ENCODE measurements around the gene TIPARP.
A peak's percentile ranks its signal among the peaks of the same experiment; 100 is the strongest.
"Not testable (repeated sequence)": the region's sequence is repeated elsewhere in the genome, so short reads cannot be mapped to it uniquely, and the experiment has no call there.

Gene TIPARP

DNA sequence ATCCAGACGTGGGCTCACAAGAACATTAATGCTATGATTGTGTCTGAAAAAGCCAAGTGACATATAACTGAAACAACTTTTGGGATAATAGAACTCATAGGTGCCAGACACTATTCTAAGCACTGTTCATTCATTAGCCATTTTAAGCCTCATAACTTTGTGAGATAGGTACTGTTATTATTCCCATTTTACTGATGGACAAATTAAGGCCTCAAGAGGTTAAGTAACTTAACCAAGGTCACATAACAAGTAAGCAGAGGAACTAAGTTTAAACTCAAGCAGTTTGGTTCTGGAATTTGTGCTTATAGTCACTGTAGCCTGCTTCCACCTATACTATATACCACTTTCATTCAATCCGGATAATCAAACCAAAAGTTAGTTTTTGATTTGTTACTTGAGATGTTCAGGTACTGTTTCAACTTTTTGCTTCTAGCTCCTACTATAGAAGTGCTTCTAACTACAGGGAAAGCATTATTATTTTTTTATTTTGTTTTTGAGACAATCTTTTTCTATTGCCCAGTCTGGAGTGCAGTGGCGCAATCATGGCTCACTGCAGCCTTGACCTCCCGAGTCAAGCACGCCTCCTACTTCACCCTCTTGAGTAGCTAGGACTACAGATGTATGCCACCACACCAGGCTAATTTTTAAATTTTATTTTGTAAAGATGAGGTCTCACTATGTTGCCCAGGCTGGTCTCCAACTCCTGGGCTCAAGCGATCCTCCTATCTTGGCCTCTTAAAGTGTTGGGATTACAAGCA lies 41.9 kb downstream of the TIPARP start:
- ATAC-seq (no peak), DNase-seq (no peak)

DNA sequence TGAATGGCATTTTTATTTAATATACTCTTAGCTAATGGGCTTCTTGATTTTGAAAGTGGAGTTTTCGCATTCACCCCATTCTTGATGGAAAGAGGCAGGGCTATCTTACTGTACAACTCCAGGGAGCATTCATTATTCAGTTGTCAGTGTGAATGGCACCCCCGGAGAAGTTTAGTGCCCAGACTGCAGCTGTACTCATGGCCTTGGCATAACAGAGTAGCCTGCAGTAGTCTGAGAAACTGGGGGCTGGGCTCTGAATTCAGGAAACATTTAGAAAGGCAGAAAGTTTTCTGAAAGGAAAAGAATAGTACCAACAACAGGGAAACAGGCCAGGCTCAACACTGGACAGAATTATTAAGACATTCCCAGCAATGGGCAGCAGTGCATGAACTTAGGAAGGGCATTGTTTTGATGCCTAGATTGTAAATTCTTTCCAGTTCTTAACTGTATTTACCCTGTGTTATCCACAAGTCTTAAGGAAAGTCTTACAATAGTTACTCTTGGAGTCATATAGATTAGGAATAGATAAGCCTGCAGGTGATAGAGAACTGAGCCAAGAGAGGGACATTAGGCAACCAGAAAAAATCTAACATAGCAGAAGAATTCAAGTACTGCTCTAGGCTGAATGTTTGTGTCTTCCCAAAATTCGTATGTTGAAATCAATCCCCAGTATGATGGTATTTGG lies 44.4 kb downstream of the TIPARP start:
- DNase-seq, result no peak

DNA sequence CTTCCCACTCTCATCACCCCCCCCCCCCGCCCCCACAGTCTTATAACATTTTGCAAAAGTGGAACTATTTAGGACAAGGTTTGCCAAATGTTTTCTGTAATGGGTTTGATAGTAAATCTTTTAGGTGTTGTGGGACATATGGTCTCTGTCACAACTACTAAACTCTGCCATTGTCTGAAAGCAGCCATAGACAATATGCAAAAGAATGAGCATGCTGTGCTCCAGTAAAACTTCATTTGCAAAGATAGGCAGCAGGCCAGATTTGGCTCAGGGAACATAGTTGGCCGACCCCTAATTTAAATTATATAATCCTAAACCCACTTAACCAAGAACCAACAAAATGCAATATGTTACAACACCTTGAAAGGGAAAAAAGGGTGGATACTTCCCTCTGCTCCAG lies 46.4 kb downstream of the TIPARP start:
- ATAC-seq, result no peak

More for the DNA sequence above, 44.4 kb downstream of the TIPARP start:
- ATAC-seq, result no peak

DNA sequence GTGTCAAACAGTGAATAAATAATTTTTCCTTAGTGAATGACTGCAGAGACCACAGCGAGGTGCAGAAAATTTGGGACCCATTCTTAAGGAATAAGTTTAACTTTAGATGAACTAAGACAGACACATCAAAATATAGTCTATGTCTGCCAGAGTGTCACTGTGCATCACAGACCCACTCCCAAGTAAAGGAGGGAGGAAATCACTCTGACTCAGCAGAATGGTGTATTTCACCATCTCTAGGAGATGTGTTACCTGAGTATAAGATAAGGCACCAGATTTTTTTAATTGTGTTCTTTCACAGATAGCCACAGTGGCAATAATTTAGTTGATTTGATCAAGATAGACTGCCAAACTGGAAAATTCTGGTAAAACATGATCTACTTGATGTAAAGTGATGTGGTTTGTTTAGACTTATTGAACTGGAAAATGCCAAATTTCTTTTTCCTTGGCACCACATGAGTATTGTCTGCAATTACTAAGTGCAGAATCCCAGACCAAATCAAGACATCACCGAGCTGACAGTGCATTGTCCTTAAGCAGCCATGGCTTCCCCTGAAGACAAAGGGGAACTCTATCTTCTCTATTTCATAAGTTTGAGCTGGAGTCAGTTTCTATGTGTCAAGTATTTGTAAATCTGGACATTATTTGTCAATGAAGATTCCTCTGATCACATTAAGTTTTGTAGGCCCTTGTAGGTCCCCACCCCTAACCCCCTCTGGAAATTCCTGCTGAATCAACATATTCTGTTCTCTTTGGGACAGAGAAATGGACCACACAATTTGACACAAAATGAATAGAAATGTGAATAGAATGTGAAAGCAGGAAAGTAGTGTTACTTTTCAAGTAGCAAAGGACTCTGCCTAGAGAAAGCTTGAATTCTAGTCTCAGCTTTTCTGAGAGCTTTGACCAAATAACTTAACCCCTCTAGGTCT lies 47.6 kb downstream of the TIPARP start:
- no peak for ATAC-seq
- no peak for DNase-seq

More for the DNA sequence above, 46.4 kb downstream of the TIPARP start:
- DNase-seq, result no peak

DNA sequence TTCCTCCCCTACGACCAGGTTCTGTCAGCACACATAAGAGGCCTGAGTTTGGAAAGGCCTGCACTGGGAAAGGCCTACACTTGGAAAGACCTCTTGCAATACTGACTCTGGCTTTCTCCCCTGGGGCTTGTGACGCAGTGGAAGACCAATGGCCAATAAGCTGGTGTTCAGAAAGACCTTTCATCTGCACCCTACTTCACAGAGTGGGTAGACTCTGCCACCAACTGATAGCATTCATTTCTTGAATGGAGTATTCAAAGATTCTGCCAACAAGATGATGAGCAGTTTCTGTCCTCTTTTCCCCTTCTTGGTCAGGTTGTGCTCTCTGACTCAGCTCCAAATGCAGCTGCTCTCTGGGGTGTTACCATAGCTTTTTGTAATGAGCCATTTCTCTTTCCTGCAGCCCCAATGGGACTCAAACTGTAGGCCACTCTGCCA lies 48.8 kb downstream of the TIPARP start:
- no peak for DNase-seq
- peak; percentile 57 for ATAC-seq

DNA sequence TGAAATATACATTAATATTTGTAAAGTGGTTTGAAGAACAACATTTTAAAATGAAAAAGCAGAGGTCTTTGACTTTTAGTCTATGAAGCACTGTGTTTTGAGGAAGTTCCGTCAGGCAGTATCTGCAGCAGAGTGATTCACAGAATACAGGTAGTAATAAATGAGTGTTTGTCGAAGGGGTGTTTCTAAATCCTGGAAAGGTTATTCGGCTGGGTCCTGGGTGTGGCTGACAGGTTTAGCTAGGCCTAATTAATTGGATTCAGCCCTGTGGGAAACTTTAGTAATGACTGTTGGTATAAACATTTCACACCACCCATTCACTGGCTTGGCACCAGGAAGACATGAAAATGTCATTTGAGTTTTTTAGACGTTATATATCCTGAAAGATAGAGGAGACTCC lies 51.3 kb downstream of the TIPARP start:
- no peak for ATAC-seq
- no peak for DNase-seq

DNA sequence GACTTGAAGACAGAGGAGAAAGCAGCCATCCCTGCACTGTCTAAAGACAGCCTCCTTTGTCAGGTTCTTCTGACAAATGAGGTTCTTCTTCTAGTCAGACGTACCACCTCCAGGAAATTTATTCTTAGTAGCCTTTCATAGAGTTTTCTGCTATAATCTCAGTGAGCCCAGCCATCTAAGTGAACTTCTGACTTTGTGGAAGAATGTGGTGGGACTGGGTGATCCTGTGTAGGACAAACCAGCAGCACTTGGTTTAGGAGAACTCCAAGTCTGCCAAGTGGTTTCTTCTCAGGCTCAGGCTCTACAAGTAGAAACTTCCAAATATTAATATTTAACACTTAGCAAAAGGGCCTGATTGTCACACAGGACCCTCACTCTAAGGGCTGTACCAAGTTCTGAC lies 52.1 kb downstream of the TIPARP start:
- DNase-seq (no peak), ATAC-seq (no peak)

DNA sequence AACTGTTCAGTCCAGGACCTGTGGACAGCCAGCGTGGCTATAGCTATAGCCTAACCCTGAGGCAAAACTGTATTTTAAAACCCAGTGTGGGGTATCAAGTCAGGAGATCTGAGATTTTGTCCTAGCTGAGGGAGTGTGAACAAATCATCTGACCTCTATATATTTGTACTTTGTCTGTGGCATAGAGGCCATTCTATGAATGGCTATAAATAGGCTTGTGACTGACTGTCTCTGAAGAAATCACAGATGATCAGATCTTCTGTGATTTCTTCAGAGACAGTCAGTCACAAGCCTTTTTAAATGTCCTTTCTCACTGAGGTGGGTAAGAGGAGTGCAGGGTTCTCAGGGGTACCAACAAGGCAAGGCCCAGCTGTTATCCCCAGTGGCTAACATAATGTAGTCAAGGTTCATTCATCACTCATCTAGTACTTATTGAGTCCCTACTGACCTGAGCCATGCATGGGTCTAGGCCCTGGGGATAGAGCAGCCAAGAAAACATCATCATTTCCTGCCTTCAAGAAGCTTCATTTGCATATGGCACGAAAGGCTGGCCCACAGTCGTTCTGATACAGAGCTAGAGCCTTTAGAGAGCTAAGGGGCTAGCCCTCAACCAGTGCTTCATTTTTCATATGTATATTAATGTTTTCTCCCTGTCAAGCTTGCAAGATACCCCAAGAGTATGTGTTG lies 53.3 kb downstream of the TIPARP start:
- no peak for DNase-seq
- ATAC-seq, result no peak

DNA sequence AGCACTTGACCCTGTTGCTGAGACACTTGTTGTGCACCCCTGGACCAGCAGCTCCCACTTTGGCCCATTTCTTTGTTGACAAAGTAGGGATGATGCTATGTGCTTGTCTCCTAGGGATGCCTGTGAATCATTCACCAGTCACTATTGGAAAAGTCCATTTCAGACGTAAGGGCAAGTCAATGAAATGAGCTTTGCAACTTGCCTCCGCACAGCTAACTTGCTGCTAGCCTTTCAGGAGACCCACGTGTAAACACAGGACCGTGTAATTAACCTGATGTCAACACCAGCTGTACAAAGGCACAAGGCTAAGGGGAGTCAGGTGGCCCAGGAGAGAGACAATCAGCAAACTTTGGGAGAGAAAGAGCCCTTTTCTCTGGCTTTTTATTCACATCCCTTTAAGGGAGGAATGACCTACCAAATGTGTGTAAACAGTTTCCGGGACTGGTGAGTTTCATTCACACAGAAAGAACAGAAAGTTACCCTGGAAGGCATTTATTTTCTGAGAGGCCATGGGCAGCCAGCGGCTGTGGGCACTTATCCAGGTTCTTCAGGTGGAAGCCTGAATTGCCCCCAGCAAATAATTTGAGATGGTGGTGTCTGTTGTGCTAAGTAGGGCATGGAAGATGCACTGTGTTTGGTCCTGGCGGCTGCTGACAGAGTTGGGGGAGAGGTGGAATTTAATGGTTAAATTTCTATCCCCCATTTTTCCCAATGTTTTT lies 54.0 kb downstream of the TIPARP start:
- no peak for DNase-seq
- ATAC-seq, result no peak

DNA sequence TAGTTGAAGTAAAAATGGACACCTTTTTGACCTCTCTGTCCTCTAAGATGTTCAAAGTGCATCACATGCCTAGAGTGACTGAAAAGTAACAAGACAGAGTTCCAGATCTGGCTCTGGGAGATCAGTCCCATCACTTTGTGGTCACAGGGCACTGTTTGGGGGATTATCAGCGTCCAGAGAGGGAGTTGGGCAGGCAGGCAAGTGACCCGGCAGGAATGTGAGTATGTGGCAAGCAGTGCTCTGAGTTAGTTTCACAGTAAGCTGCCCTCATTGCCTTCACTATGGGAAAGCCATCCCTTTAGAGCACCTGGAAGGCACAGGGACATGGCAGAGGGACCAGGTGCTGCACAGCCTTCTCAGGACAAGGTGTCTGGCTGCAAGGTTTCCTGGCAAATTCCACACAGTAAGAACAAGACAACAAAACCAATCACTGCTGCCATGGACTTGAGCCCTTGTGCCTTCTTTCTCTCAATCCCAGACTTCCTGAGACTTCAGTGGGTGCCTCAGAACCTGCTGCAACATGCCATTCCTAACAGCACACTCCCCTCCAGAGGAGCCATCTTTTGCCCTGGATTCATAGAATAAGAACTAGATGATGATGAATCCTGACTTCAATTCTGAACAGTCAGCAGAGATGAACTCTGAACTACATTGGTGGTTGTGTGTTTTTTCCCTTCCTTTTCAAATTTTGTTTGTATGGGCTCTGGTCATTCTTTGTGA lies 55.2 kb downstream of the TIPARP start:
- ATAC-seq (no peak), DNase-seq (no peak)

DNA sequence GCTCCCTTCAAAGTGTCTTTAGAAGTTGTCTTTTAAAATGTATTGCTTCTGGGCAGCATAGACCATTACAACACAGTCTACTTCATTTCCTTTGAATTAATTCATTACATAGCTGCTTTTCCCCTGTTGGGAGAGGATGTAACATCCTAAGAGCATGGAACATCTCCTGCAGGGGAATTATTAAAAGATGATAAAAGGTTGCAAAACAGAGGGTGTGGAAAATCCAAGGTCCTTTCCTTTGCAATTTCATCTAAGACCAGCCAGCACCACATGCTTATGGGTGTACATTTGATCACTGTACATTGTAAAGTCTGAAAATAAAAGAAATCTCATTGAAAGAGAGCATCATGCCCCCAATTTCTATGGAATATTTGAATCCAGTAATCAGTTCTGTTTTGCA lies 57.4 kb downstream of the TIPARP start:
- DNase-seq (no peak), ATAC-seq (no peak)

DNA sequence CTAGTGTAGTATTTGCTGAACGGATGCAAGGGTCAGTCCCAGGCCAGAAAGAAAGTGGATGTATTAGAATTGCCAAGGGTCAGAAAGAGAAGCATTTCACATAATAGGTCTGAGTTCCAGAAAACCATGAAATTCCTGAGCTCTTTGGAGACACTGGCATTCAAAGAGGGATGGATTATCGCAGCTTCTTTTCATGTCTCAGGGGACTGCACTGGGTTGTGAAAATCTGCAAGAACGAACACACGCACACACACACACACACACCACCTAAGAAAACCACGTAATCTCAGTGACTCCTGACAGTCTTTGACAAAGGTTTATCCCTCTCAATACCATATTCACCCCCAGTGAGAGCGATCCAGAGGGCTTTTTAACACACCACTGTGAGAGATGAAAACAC lies 57.9 kb downstream of the TIPARP start:
- ATAC-seq (no peak), DNase-seq (no peak)

DNA sequence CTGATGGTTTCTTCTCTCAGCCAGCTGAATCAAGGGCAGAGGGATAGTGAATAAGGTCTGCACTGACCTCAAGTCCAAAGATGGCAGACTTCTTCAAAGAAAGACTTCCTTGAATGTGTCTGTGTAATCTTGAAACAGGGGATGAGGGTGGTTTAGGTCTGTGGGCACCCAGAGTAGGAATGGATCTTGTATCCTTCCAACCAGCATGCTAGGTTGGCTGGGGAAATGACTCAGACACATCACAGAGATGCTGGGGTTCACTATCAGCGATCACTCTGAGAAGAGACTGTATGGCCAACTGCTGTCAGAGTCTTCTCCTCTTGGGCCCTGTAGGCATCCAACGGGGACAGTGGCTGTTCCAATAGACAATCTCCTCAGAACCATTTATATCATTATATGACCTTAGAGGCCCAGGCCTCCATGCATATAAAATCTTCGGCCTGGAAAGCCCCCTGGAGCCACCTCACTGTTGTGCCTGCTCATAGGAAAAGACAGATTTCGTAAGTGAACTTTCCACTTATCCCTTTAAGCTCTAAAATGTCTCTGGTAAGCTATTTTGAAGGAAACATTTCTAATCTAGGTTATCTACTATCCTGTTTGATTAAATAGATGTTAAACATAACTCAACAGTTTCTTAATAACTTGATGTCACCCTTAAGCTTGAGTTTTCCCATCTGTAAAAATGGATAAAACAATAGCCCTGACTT lies 58.5 kb downstream of the TIPARP start:
- DNase-seq, result no peak

DNA sequence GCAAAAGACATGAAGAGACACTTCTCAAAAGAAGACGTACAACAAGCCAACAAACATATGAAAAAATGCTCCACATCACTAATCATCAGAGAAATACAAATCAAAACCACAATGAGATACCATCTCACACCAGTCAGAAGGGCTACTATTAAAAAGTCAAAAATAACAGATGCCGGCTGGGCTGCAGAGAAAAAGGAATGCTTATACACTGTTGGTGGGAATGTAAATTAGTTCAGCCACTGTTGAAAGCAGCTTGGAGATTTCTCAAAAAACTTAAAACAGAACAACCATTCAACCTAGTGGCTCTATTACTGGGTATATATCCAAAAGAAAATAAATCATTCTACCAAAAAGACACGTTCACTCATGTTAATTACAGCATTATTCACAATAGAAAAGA lies 60.3 kb downstream of the TIPARP start:
- not testable (repeated sequence) for ATAC-seq, DNase-seq

More for the DNA sequence above, 58.5 kb downstream of the TIPARP start:
- ATAC-seq, result no peak

DNA sequence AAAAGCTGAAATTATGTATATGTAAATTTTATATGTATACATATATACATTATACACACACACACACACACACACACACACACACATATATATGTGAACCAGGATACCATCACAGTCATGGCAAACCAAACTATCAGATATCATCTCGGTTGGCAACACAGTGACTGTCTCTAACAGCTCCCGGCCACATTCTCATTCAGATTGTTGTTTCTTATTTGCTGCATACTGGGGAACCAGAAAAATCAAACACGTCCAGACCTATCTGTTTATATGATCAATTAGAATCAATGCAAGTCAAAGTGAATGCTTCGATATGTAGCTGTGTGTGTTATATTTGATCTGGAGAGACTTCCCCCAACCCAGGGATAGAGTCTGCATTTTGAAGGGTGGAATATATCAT lies 61.1 kb downstream of the TIPARP start:
- DNase-seq (no peak), ATAC-seq (no peak)

DNA sequence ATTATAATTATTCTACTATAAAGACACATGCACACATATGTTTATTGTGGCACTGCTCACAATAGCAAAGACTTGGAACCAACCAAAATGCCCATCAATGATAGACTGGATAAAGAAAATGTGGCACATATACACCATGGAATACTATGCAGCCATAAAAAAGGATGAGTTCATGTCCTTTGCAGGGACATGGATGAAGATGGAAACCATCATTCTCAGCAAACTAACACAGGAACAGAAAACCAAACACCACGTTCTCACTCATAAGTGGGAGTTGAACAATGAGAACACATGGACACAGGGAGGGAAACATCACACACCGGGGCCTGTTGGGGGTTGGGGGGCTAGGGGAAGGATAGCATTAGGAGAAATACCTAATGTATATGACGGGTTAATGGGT lies 62.7 kb downstream of the TIPARP start:
- not testable (repeated sequence) for DNase-seq, ATAC-seq

DNA sequence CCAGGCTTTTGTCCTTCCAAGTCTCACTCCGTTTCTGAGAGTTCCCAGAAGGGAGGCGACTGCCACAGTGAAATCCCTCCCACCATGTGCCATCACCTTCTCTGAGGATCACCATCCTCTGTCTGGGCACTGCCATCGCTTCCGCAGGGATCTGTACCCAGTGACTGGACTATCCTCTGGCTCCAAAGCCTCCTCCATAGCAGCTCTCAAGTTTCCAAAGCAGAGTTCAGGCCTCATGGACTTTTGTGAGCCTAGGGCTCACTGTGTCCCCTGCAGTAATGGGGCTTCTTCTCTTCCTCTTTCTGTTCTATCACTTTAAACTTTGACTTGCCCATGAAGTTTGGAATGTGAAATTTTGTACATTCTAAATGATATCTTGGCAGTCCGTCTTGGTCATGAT lies 63.9 kb downstream of the TIPARP start:
- ATAC-seq (no peak), DNase-seq (no peak)

DNA sequence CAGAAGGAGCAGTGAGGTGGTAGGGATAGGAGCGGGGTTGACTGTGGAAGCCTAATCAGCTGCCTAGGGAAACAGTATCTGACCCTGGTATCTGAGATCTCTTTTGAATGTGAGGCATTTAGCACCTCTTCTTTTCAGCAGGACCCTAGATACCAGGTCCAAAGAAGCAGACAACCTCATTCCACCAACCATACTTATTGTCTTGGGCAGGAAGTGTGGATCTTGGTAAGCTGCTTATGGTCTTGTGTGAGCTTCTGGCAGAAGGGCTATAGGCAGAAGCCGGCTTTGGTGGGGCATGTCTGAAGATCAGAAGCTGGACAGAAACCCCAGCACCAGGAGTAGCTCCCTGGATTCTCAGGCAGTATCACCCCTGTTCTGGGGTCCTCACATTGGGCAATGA lies 65.6 kb downstream of the TIPARP start:
- DNase-seq (no peak), ATAC-seq (no peak)

DNA sequence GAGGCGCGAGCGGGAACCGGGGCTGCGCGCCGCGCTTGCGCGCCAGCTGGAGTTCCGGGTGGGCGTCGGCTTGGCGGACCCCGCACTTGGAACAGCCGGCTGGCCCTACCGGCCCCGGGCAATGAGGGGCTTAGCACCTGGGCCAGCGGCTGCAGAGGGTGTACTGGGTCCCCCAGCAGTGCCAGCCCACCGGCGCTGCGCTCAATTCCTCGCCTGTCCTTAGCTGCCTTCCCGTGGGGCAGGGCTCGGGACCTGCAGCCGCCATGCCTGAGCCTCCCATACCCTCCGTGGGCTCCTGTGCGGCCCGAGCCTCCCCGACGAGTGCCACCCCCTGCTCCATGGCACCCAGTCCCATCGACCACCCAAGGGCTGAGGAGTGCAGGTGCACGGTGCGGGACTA lies 66.2 kb downstream of the TIPARP start:
- DNase-seq, ATAC-seq: not testable (repeated sequence)

DNA sequence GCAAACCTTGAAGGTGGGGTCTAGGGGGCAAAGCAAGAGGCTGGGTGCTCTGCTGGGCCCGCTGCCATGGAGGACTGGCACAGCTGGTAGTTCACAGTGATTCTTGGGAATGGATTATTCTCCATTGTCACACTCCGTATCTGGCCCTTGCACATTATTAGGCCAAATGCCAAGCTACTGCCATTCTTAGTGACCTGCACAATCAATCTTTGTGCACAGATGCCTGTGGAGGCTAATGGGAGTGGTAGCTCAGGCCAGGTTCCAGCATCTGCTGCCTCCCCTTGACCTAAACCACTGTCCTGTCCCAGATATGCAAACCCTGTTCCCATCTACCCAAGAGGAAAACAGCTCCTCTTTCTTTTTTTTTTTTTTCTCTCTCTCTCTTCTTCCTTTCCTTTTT lies 67.5 kb downstream of the TIPARP start:
- ATAC-seq (no peak), DNase-seq (no peak)

Measured in stimulated activated naive CD8-positive, alpha-beta T cell treated with anti-CD3 and anti-CD28 coated beads, Interleukin-15, Interleukin-2, amounts not matched to agents 100 U/mL and 50 U/mL, for 24 hours (primary cell).